ENCODE measurements around the gene TBC1D14. TPM values are rescaled to one million over a fixed set of nuclear protein-coding genes. Genes with fewer than 3 reads are reported as not detected.

The TBC1D14 gene
- total and polyA plus RNA-seq, 10 of the 15 experiments (the other 5 are each of a cell fraction or from before 2014, with no cell fraction given): 0.87 to 39.3 (median 30.1) TPM

GRCh38 chr4:6887591-6888371, 21.8 kb upstream of the TBC1D14 start:
- Histone ChIP-seq H3K36me3 (ENCODE audit: control insufficient read depth in 2 of 2, insufficient read depth in 2 of 2, low read length in 1 of 2) (peaks cover 0 to 2% of the 10 kb centered on the region in 2 experiments; a peak in 1 of 4 replicates), H3K27me3 (replicated peaks in 1 of 2; ENCODE audit: control insufficient read depth in 2 of 2, insufficient read depth in 2 of 2, low read length in 1 of 2) (no peaks in the 10 kb centered on the region)
- CTCF ChIA-PET: interaction anchor here (0.7 to 6.6 kb wide), 7 partner anchors 12 to 195 kb away, joined by 3 to 64 read pairs (median 7); partner anchors contain the start of gene BLOC1S4

More at GRCh38 chr4:6887591-6888371, 21.8 kb upstream of the TBC1D14 start:
- Histone ChIP-seq H4K20me1 (ENCODE audit: control insufficient read depth, insufficient read depth) (no peaks in the 10 kb centered on the region), H3K27ac (ENCODE audit: control insufficient read depth, insufficient read depth) (no peak overlapping the region), H3K9ac (ENCODE audit: control insufficient read depth, insufficient read depth, low read length) (no peak overlapping the region), H3K4me1 (ENCODE audit: control insufficient read depth, insufficient read depth, low read length) (peaks cover 11% of the 10 kb centered on the region), H2AFZ (ENCODE audit: control insufficient read depth, low read depth, low read length) (no peak overlapping the region), H3K4me2 (ENCODE audit: control insufficient read depth, insufficient read depth) (no peak overlapping the region; the same call in 1 of the 2 replicates), H3K9me3 (replicated peaks; ENCODE audit: control insufficient read depth, insufficient read depth, low read length) (peaks cover 9% of the 10 kb centered on the region; the same call in 1 of the 3 replicates), H3K79me2 (ENCODE audit: control insufficient read depth, insufficient read depth, low read length) (no peaks in the 10 kb centered on the region), H3K4me3 (no peak overlapping the region)
- intact Hi-C loops (cut with micrococcal nuclease; ENCODE audit: unreplicated experiment): no loop called here
- WGBS (ENCODE audit: insufficient coverage, insufficient replicate concordance, low lambda C conversion rate, missing lambda C conversion rate): 63% methylated on average over 21 of the region's 21 CpGs
- no TSS peak for BruUV-seq (replicated peaks)
- SMC1A ChIA-PET (ENCODE audit: uncharacterized antibody, unreplicated experiment): no interaction called here
- DNase-seq (ENCODE audit: low read depth, low spot score) (no peak), FAIRE-seq (no peak), ATAC-seq (no peak)
- POLR2A ChIA-PET: interaction anchor here (0.6 kb wide), 1 partner anchor 21 kb away, joined by 3 read pairs; no protein-coding TSS in a partner anchor
- RAD21 ChIA-PET (ENCODE audit: unreplicated experiment): interaction anchor here (3.3 kb wide), 1 partner anchor 14 kb away, joined by 13 read pairs; no protein-coding TSS in a partner anchor
- TF ChIP-seq PAX5 (IDR thresholded peaks at IDR 0.05; ENCODE audit: borderline replicate concordance, low read depth, low read length) (no peak), POU2F2 (IDR thresholded peaks at IDR 0.05; ENCODE audit: borderline replicate concordance, low read depth, low read length) (no peak), ATF7 (IDR thresholded peaks at IDR 0.05; ENCODE audit: low read depth) (no peak), SIN3A (IDR thresholded peaks at IDR 0.05; ENCODE audit: low read depth, low read length) (no peak), NRF1 (conservative IDR thresholded peaks at IDR 0.05; ENCODE audit: low read depth, low read length) (no peak), CREM (IDR thresholded peaks at IDR 0.05; ENCODE audit: low read depth) (no peak), ZNF207 (IDR thresholded peaks at IDR 0.05; ENCODE audit: borderline replicate concordance) (no peak), POLR2A (IDR thresholded peaks at IDR 0.05; ENCODE audit: low read depth, low read length) (no peak), MXI1 (IDR thresholded peaks at IDR 0.05; ENCODE audit: low read depth, low read length) (no peak), PBX3 (IDR thresholded peaks at IDR 0.05; ENCODE audit: insufficient replicate concordance, low read depth, low read length) (no peak), GABPA (IDR thresholded peaks at IDR 0.05; ENCODE audit: low read depth) (no peak), CEBPB (IDR thresholded peaks at IDR 0.05; ENCODE audit: borderline replicate concordance in 1 of 2, low read depth in 2 of 2, low read length in 2 of 2) (no peak), RAD21 (IDR thresholded peaks at IDR 0.05; ENCODE audit: insufficient read depth, low read depth, low read length) (no peak), MTA3 (IDR thresholded peaks at IDR 0.05; ENCODE audit: borderline replicate concordance, low read length) (no peak), SP1 (IDR thresholded peaks at IDR 0.05; ENCODE audit: low read depth, low read length) (no peak), CHD2 (IDR thresholded peaks at IDR 0.05; ENCODE audit: borderline replicate concordance, low read depth, low read length) (no peak), SREBF2 (IDR thresholded peaks at IDR 0.05; ENCODE audit: low read length) (no peak), RELA (IDR thresholded peaks at IDR 0.05; ENCODE audit: borderline replicate concordance, partially characterized antibody) (no peak), TCF7 (IDR thresholded peaks at IDR 0.05; ENCODE audit: borderline replicate concordance) (no peak)
- TF ChIP-seq, protein P1, sequence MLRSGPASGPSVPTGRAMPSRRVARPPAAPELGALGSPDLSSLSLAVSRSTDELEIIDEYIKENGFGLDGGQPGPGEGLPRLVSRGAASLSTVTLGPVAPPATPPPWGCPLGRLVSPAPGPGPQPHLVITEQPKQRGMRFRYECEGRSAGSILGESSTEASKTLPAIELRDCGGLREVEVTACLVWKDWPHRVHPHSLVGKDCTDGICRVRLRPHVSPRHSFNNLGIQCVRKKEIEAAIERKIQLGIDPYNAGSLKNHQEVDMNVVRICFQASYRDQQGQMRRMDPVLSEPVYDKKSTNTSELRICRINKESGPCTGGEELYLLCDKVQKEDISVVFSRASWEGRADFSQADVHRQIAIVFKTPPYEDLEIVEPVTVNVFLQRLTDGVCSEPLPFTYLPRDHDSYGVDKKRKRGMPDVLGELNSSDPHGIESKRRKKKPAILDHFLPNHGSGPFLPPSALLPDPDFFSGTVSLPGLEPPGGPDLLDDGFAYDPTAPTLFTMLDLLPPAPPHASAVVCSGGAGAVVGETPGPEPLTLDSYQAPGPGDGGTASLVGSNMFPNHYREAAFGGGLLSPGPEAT (IDR thresholded peaks at IDR 0.05; ENCODE audit: low read depth): no peak
- in situ Hi-C loops (cut with MboI): no loop called here
